ENCODE measurements around the gene OR51G1.

DNA sequence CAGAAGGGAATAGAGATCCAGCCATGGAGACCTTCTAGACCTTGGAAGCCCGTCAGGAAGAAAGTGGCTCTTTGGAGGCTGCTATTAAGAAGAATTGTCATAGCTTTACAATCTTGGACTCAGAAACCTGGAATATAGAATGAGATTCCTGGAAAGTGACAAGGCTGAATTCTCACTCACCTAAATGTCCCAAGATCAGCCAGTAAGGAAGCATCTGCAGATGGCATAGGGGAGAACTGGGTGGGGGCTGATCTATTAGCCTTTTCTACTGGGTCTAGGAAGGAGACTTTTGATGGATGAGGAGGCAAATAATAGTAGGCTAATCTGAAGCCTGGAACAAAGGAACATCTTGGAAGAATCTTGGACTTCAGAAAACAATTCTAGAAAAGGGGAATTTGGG is at the start of gene OR51G1:
- TF ChIP-seq, protein P1, sequence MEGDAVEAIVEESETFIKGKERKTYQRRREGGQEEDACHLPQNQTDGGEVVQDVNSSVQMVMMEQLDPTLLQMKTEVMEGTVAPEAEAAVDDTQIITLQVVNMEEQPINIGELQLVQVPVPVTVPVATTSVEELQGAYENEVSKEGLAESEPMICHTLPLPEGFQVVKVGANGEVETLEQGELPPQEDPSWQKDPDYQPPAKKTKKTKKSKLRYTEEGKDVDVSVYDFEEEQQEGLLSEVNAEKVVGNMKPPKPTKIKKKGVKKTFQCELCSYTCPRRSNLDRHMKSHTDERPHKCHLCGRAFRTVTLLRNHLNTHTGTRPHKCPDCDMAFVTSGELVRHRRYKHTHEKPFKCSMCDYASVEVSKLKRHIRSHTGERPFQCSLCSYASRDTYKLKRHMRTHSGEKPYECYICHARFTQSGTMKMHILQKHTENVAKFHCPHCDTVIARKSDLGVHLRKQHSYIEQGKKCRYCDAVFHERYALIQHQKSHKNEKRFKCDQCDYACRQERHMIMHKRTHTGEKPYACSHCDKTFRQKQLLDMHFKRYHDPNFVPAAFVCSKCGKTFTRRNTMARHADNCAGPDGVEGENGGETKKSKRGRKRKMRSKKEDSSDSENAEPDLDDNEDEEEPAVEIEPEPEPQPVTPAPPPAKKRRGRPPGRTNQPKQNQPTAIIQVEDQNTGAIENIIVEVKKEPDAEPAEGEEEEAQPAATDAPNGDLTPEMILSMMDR (IDR thresholded peaks at IDR 0.05) = no peak
- no peak for TF ChIP-seq POLR2A (IDR thresholded peaks at IDR 0.05)
